AG04450 (cell line): ENCODE results near the gene TMC7. TPM values are rescaled to one million over a fixed set of nuclear protein-coding genes. Genes with fewer than 3 reads are reported as not detected.

Source experiments
- CTCF ChIA-PET: fragments of 300-600, 350-600 bp; formaldehyde crosslinking; extraction: SDS; loops from one replicate; lab custom pipeline; 2022; ENCODE audit warnings: antibody characterized with exemption, inconsistent platforms; lab: Charles Lee
- POLR2A ChIA-PET: fragments of 350-600 bp; formaldehyde crosslinking; extraction: SDS; loops from one replicate; lab custom pipeline; 2021; ENCODE audit warnings: antibody characterized with exemption, inconsistent platforms; lab: Yijun Ruan, JAX
- DNase-seq: peaks from one replicate; pipeline ENCODE4 v3.0.0-alpha.2; 2011; ENCODE audit warnings: low read depth, low spot score
- H3K27ac ChIP-seq: one replicate; pipeline ENCODE4 v1.5.1; 2012; ENCODE audit warnings: low read depth, low read length, control low read depth
- H3K27me3 ChIP-seq: one replicate; pipeline ENCODE4 v1.6.0; 2012; ENCODE audit warnings: low read length; ENCODE audit not compliant: control insufficient read depth, insufficient read depth
- H3K4me3 ChIP-seq: 2 replicates; pipeline ENCODE4 v1.5.1; 2011; ENCODE audit warnings: mild to moderate bottlenecking, low read depth, low read length, control low read depth
- H3K9me3 ChIP-seq: 2 replicates; pipeline ENCODE4 v1.5.1; 2012; ENCODE audit warnings: low read length; ENCODE audit not compliant: control insufficient read depth, insufficient read depth
- polyA minus RNA-seq: library from RNA; depleted of rRNA, polyadenylated mRNA; stranded (reverse); fragments of >200 nt; gene quantifications from 2 replicates; pipeline ENCODE4 v1.2.3, GENCODE V29; 2011; rRNA and poly(A)+ RNA removed
- polyA plus RNA-seq: library from polyadenylated mRNA; depleted of rRNA; stranded (reverse); fragments of >200 nt; gene quantifications from 2 replicates; pipeline ENCODE4 v1.2.3, GENCODE V29; 2011; rRNA removed
- TF ChIP-seq, protein P1 (sequence below): IDR thresholded peaks from 2 replicates; pipeline ENCODE4 v1.5.1; 2011; ENCODE audit warnings: low read depth, low read length, control low read depth, inconsistent platforms

The TMC7 gene
- polyA plus RNA-seq (0.37 and 0.42 TPM in 2 replicates), polyA minus RNA-seq (0.46 and 0.52 TPM in 2 replicates)

DNA sequence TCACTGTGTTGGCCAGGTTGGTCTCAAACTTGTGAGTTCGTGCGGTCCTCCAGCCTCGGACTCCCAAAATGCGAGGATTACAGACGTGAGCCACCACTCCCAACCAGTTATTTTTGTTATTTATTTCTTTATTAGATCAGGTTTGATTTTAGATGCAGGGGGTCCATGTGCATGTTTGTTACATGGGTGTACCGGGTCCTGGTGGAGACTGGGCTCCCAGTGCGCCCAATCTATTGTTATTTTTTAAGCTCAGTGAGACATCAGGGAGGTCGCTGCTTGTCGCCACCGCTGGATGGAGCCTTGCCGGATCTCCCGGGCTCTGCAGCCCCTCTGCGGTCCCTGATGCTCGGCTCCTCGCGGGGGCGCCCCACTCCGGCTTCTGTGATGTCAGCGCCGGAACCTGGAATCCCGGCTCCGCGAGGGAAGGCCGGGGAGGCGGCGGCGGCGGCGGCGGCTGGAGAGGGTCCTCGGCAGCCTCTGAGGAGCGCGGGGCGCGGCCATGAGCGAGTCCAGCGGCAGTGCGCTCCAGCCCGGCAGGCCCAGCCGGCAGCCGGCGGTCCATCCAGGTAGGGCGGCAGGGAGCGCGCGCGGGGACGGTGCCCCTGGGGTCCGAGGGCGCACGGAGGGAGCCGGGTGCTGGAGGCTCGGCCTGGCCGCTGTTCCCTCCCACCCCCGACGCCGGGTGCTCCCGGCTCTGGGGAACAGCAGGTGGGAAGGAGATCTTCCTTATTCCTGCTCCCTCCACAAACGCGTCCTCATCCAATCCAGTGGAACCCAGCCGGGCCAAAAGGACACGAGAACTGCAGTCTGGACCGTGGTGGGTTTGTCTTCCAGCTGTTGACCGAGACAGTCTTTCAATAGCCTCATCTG, at the start of gene TMC7:
Gene TMC7 (plus strand): TSS at position 370 of the 870 bp plus-strand sequence. CDS start 130 bp downstream, at position 500.
- Histone ChIP-seq H3K4me3 (peak within 1 kb of the TSS; percentile 58), H3K27me3 (no peaks in the 10 kb centered on the region), H3K27ac (no peak within 1 kb of the TSS), H3K9me3 (no peaks in the 10 kb centered on the region)
- peak; percentile 50 for DNase-seq
- TF ChIP-seq, protein P1, sequence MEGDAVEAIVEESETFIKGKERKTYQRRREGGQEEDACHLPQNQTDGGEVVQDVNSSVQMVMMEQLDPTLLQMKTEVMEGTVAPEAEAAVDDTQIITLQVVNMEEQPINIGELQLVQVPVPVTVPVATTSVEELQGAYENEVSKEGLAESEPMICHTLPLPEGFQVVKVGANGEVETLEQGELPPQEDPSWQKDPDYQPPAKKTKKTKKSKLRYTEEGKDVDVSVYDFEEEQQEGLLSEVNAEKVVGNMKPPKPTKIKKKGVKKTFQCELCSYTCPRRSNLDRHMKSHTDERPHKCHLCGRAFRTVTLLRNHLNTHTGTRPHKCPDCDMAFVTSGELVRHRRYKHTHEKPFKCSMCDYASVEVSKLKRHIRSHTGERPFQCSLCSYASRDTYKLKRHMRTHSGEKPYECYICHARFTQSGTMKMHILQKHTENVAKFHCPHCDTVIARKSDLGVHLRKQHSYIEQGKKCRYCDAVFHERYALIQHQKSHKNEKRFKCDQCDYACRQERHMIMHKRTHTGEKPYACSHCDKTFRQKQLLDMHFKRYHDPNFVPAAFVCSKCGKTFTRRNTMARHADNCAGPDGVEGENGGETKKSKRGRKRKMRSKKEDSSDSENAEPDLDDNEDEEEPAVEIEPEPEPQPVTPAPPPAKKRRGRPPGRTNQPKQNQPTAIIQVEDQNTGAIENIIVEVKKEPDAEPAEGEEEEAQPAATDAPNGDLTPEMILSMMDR, result peak; percentile 78
- CTCF ChIA-PET, result interaction anchor here (0.5 to 5.5 kb wide), 28 partner anchors 10 to 519 kb away, joined by 3 to 38 read pairs (median 4); partner anchors contain the start of genes ARL6IP1 and COQ7
- POLR2A ChIA-PET, result interaction anchor here (0.6 to 1.8 kb wide), 2 partner anchors 84 to 1629 kb away, joined by 3 to 5 read pairs; partner anchors contain the start of gene COQ7

GRCh38 chr16:18936727-18937340, 46.9 kb upstream of the TMC7 start:
- POLR2A ChIA-PET, result no interaction called here

DNA sequence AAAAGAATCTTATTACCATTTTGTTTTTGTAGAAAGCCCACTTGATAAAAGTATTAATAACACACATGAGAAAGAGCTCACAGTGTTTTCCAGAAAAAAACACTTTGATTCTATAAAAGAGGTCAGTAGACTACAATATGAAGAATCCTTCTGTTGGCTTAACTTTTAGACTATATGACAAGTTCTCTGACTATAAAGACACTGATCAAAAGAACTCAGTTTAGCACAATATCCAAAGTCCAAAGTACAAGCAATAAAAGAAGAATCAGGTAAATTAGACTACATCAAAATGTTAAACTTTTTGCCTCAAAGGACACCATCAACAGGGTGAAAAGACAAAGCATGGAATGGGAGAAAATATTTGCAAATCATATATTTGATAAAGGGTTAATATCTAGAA, 46.3 kb upstream of the TMC7 start:
- Histone ChIP-seq H3K9me3 (no peaks in the 10 kb centered on the region), H3K4me3 (no peak overlapping the region), H3K27me3 (peaks cover 3% of the 10 kb centered on the region), H3K27ac (no peak overlapping the region)
- TF ChIP-seq, protein P1, result no peak
- CTCF ChIA-PET, result interaction anchor here (1.0 kb wide), 1 partner anchor 46 kb away, joined by 4 read pairs; the partner anchor contains the start of gene TMC7
- DNase-seq, result no peak
- POLR2A ChIA-PET, result no interaction called here

More at GRCh38 chr16:18936727-18937340, 46.9 kb upstream of the TMC7 start:
- TF ChIP-seq, protein P1, result no peak
- Histone ChIP-seq H3K27ac (no peak overlapping the region), H3K4me3 (no peak overlapping the region), H3K9me3 (no peaks in the 10 kb centered on the region), H3K27me3 (peaks cover 3% of the 10 kb centered on the region)
- CTCF ChIA-PET, result interaction anchor here (1.0 kb wide), 1 partner anchor 47 kb away, joined by 4 read pairs; the partner anchor contains the start of gene TMC7
- DNase-seq, result no peak

- Histone ChIP-seq H3K9me3 (no peaks in the 10 kb centered on the region), H3K4me3 (no peak overlapping the region), H3K27ac (no peak overlapping the region), H3K27me3 (peaks cover 3% of the 10 kb centered on the region)
- no peak for DNase-seq
- ChIA-PET POLR2A (no interaction called here), CTCF (no interaction called here)
- TF ChIP-seq, protein P1, result no peak
These were observed 44.7 kb upstream of the TMC7 start for GRCh38 chr16:18938986-18939385.
